HPDE6-E6E7 (cell line): Measurements from ENCODE around the gene DCP1B.

Source experiments
- DNase-seq: peaks from one replicate; pipeline ENCODE4 v3.0.0; 2011; ENCODE audit warnings: missing footprints; ENCODE audit errors: extremely low spot score

DCP1B gene

GRCh38 chr12:1935242-1935641 lies 69.0 kb downstream of the DCP1B start:
- DNase-seq, result no peak

DNA sequence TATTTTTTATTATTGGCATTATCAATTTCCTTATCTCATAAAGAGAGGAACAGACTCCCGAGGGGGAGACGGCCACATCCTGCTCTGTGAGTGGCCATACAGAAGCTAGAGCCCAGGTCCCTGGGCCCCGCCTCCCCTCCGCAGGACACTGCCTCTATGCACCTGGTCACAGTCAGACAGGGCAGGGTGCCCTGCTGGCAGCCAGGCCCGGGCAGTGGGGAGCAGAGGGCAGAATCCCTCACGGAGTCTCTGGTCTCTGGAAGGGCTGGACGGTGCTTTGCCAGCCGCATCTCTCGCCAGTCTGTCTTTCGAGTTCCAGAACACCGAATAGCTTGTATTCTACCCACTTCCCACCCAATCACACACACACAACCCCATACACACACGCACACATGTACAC lies 69.4 kb downstream of the DCP1B start:
- DNase-seq, result no peak

- no peak for DNase-seq
Observed at GRCh38 chr12:1934068-1934467, 70.2 kb downstream of the DCP1B start.

DNA sequence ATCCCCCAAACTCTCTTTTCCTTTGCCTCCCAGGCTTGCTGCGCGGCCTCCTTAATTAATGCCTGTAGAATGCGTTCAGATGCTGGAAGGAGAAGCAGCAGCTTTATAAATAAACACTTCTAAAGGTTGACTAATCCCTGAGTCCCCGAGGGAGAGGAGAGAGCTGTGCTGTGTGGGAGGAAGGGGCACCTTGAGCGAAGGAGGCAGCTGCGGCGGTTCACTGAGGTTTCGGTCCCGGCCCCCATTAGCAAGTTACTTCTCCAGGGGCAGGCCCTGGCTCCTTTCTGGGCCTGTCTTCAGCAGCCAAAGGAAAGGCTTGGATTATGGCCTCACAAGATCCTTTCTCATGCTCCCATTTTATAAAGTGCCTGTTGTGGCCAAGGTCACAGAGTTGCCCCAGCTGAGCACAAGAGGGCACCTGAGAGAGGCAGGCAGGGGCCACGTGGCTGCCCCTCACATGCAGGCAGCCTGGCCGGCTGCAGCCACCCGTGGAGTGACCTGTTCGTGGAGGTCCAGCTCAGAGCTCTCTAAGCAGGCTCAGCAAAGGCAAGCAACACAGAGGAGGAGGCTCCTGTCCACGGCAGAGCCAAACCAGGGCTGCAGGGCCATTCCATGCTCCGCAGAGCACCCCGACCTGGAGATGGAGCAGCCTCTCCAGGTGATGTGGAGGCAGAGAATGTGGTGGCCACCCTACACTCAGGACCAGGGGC lies 70.8 kb downstream of the DCP1B start:
- no peak for DNase-seq

- no peak for DNase-seq
Observed at GRCh38 chr12:1932264-1932777, 71.9 kb downstream of the DCP1B start.

DNA sequence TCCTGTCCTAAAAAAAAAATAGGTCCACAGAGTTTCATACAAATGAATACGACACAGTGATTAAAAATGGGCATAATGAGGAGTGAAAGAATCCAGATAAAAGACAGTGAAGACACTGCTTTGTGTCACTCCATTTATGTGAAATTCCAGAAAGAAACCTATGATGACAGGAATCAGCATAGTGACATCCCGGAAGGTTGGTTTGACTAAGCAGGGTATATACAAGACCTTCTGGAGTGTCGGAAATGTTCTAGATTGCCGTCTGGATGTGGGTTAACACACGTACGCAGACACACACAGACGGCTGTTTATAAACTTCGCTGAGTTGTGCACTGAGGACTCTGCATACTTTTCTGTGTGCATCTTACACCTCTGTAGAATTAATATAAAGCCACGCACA lies 72.6 kb downstream of the DCP1B start:
- DNase-seq, result no peak

GRCh38 chr12:1930803-1931597 lies 73.3 kb downstream of the DCP1B start:
- no peak for DNase-seq

DNA sequence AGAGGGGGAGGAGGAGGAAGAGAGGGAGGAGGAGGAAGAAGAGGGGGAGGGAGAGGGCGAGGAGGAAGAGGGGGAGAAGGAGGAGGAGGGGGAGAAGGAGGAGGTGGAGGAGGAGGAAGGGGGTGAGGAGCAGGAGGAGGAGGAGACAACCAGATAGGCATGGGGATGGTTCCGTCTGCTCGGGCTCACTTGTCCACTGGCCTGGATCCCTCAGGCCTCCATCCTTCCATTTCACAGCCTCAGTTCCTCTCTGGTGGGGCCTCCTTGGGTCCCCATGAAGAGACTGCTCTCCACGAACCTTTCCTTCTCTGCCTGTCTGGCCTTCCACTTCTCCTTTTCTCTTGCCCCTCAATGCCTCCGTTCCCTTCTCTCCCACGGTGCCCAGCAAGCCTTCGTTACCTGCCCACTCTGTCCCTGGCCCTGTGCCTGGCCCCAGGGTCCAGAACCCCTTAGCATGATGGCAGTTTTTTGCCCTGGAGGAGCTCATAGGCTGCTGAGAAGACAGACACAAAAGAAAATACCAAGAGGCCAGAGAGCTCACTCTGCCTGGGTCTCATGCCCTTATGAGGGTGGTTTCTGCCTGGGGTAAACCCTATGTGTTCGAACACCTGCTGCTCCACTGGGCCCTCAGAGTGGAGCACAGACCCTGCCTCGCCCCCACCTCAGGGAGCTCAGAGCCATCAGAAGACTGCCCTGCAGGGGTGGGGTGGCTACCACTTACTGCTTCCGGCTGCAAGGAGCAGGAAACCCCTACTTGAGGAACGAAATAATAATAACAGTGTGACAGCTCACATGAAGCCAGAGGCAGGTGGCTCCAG lies 74.1 kb downstream of the DCP1B start:
- DNase-seq, result no peak

GRCh38 chr12:1929241-1929984 lies 74.8 kb downstream of the DCP1B start:
- DNase-seq, result no peak

DNA sequence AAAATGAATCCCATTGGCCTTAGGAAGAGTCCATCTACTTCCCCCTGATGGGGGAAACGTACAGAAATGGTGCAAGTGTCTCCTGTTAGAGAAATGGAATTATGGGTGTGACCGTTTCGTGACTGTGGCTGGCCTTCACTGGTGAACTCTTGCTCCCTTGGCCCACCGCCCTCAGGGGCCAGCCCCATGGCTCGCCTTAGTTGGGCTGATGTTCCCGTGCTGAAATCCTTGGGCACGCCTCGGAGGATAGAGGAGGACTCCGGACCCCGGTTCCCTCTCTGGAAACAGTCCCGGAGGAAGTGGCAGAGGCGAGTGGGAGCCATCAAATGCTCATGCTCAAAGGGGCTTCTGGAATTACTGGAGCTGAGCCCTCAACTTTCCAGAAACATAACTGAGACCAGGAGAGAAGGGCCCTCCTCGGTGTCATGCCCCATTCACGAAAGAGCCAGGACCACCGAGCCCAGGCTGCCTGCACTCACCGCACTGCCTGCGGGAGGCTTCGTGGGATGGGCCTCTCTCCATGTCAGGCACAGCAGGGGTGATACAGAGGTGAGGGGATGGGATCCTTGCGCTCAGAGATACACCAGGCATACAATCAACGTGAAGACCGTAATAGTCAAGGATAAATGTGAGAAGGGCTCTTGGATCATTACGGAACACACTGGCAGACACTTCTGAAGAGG lies 75.7 kb downstream of the DCP1B start:
- DNase-seq, result no peak

DNA sequence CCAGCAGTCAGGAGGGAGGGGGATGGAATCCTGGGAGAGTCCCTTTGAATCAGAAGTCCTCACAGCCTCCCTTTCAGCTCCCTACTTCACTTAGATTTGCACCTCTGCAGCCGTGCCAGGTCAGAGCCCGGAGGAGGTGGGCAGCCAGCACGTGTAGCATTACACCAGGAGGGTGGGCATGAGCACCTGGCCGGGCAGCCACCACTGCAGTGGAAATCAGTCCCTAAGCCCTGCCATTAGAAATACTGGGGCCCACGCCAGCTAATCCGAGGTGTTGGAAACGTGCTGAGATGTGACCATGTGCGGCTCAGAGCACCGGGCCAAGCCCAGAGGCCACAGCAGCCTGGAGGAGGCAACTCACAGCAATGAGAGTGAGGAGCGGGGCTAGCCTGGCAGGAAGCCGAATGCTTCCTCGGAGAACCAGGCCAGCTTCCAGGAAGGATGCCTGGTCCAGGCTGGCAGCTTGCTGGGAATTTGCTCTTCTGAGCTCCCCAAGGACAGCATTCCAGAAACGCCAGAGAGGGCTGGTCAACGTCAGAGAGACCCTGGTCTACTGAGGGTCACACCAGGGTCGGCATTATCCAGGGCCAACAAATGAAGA lies 76.4 kb downstream of the DCP1B start:
- DNase-seq, result no peak

DNA sequence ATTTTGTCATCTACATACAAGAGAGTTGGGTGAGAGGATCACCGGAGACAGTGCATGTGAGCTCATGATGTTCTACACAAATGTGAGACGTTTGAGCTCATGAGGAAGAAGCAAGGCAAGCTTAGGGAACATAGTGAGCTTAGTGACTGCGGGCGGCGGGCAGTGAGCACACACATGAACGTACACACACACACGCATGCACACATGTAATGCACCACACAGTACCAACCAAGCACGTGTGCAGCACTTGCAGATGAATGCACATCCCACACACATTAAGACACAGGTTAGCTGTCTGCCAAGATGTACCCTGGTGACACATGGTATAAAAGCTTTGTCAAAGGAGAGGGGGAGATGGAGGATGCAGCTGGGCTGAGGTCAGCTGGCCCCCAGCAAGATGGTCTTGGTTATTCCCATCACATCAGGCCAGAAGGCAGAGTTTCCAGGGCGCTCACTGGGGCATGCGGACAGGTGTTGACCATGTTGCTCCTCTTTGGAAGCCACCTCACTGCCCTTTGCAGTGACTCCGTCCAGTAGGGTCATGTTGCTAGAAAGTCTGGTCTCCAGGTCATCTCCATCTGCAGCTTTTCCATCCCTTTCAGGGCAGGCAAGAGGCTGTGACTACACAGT lies 77.1 kb downstream of the DCP1B start:
- DNase-seq, result no peak

DNA sequence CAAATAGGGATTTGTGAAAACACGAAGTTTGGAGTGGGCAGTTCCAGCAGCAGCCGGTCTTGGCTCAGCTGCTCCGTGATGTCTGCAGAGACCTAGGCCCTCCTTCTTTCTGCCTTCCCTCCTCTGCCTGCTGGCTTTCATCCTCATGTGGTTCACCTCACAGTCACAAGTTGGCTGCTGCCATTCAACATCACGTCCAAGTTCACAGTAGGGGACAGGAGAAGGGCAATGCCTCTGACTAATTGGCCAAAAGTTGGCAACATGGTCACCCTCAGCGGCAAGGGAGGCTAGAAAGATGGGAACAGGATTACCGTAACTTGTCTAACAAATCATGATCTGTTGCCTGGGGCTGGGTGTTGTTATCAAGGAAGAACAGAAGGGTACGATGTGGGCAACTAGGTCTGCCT lies 78.0 kb downstream of the DCP1B start:
- no peak for DNase-seq

- DNase-seq, result no peak
Observed at GRCh38 chr12:1925684-1926006, 78.6 kb downstream of the DCP1B start.

- no peak for DNase-seq
Observed at GRCh38 chr12:1924996-1925683, 79.1 kb downstream of the DCP1B start.

GRCh38 chr12:1922985-1923384 lies 81.3 kb downstream of the DCP1B start:
- DNase-seq, result no peak

DNA sequence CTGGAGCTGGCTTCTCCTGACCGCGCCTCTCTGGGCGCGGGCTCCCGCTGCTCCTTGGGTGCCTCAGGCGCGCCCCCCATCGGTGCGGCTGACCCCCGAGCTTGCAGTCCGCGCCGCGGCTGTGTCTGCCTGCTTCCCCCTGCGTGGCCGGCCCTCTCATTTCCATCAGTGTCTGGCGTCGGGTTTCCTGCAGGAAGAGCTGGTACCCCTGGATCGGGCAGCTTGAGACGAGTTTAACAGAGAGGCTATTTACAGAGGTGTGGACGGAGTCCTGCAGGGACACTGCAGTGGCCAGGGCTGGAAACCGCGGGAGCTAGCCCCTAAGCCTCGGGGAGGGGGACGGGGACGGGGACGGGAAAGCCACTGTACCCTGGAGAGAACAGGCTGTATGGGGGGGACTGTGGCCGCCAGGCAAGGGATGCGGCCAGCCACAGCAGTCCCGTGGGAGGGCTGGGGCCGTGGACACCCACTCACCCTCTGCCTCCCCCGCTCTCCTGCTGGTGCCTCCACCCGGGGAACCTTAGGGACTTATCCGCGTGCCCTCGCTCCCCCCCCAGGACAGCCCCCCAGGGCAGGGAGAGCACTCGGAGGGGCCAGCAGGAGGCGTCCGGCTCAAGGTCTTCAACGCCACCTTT lies 82.1 kb downstream of the DCP1B start:
- DNase-seq, result no peak

DNA sequence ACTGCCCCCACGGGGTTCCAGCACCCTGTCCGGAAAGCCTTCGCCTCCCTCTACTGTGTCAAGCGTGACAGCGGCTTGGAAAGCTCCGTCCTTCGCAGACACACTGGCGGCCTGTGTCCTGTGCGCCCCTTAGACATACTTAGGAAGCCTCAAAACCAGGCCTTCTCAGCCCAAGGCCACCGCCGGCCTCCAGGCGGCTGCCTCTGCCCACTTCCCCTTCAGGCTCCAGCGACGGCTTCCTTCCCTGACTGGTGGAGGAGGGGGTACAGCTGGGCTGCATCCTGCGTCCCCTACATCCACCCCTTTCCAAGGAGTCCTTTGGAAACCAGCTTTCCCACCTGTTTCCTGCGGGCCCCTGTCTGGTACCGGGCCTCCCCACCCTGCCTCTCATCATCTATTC lies 83.3 kb downstream of the DCP1B start:
- DNase-seq, result no peak

DNA sequence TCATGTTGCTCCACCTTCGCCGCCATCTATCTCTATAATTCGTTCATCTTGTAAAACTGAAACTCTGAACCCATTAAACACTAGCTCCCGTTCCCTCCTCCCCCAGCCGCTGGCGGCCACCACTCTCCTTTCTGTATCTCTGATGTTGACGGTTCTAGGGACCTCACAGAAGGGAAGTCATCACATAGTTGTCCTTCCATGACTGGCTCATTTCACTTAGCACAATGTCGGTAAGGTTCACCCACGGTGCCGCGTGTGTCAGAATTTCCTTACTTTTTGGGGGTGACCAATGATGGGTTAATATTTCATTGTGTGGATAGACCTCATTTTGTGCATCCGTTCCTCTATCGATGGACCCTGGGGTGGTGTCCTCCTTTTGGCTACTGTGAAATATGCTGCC lies 83.8 kb downstream of the DCP1B start:
- no peak for DNase-seq
